SK-N-SH (cell line): ENCODE data around the gene ACACB. TPM values are rescaled to one million over a fixed set of nuclear protein-coding genes. Genes with fewer than 3 reads are reported as not detected.
A peak's percentile ranks its signal among the peaks of the same experiment; 100 is the strongest.

Source experiments
- CTCF ChIA-PET: fragments of 300-600, 350-600 bp; formaldehyde crosslinking; extraction: SDS; loops from one replicate; lab custom pipeline; 2021; lab: Yijun Ruan, JAX
- POLR2A ChIA-PET: fragments of 350-600 bp; sonication (Branson Sonifier 250); formaldehyde crosslinking; extraction: SDS; loops from one replicate; lab custom pipeline; 2020; ENCODE audit warnings: antibody characterized with exemption, inconsistent platforms; lab: Yijun Ruan, JAX
- DNase-seq: peaks from one replicate; pipeline ENCODE4 v3.0.0; 2012
- H2AFZ ChIP-seq: fragments of 200-600 bp; sonication (generic); 2 replicates; pipeline ENCODE4 v1.8.1; 2016; ENCODE audit warnings: antibody characterized with exemption, mild to moderate bottlenecking, low read depth
- H3F3A ChIP-seq: fragments of 200-600 bp; sonication (generic); replicated peaks from 2 replicates; pipeline ENCODE3; 2016; ENCODE audit warnings: antibody characterized with exemption, mild to moderate bottlenecking; ENCODE audit not compliant: insufficient read depth
- H3K27ac ChIP-seq, 2 experiments: fragments of 200-500 bp in 1 of 2; fragments of 200-600 bp in 1 of 2; sonication (Bioruptor generic) in 1 of 2; sonication (generic), shearing (Covaris generic) in 1 of 2; 2 replicates each; pipeline versions ENCODE4 v1.5.1 to v1.6.1; 2014 to 2016; ENCODE audit warnings: low read depth in 2 of 2, inconsistent platforms in 1 of 2, low read length in 1 of 2, mild to moderate bottlenecking in 1 of 2, mixed read lengths in 1 of 2
- H3K27me3 ChIP-seq: fragments of 200-600 bp; sonication (generic), shearing (Covaris generic); 2 replicates; pipeline ENCODE4 v1.6.1; 2016; ENCODE audit warnings: mixed run types; ENCODE audit not compliant: insufficient read depth
- H3K36me3 ChIP-seq, 2 experiments: fragments of 200-500 bp in 1 of 2; fragments of 200-600 bp in 1 of 2; sonication (Bioruptor generic) in 1 of 2; sonication (generic) in 1 of 2; replicated peaks in 1 of 2; 2 replicates each; pipeline versions ENCODE3 to v1.5.1; 2014 to 2016; ENCODE audit warnings: low read length in 1 of 2, mild to moderate bottlenecking in 1 of 2; ENCODE audit not compliant: insufficient read depth in 2 of 2, control insufficient read depth in 1 of 2
- H3K4me1 ChIP-seq, 2 experiments: fragments of 200-500 bp in 1 of 2; fragments of 200-600 bp in 1 of 2; sonication (Bioruptor generic) in 1 of 2; sonication (generic), shearing (Covaris generic) in 1 of 2; 2 replicates each; pipeline versions ENCODE4 v1.5.1 to v1.6.1; 2014 to 2016; ENCODE audit warnings: low read depth in 1 of 2, low read length in 1 of 2, mixed run types in 1 of 2; ENCODE audit not compliant: insufficient read depth in 2 of 2, control insufficient read depth in 1 of 2
- H3K4me2 ChIP-seq: fragments of 200-600 bp; sonication (generic), shearing (Covaris generic); 2 replicates; pipeline ENCODE4 v1.6.1; 2017; ENCODE audit warnings: mixed run types
- H3K4me3 ChIP-seq, 2 experiments: fragments of 200-500 bp in 1 of 2; fragments of 200-600 bp in 1 of 2; sonication (Bioruptor generic) in 1 of 2; sonication (generic), shearing (Covaris generic) in 1 of 2; 2 replicates each; pipeline versions ENCODE4 v1.5.1 to v1.8.1; 2014 to 2016; ENCODE audit warnings: low read depth in 2 of 2, inconsistent platforms in 1 of 2, low read length in 1 of 2, mild to moderate bottlenecking in 1 of 2, mixed read lengths in 1 of 2, moderate library complexity in 1 of 2
- H3K79me2 ChIP-seq: fragments of 200-600 bp; sonication (generic); 2 replicates; pipeline ENCODE4 v1.8.1; 2017; ENCODE audit warnings: mild to moderate bottlenecking; ENCODE audit not compliant: insufficient read depth
- H3K9ac ChIP-seq: fragments of 200-600 bp; sonication (generic); 2 replicates; pipeline ENCODE4 v1.6.1; 2017; ENCODE audit warnings: mixed run types
- H3K9me2 ChIP-seq: fragments of 200-600 bp; sonication (generic); 2 replicates; pipeline ENCODE4 v1.6.1; 2017; ENCODE audit warnings: mixed run types
- H3K9me3 ChIP-seq: fragments of 200-600 bp; sonication (generic); 2 replicates; pipeline ENCODE4 v1.6.1; 2017; ENCODE audit warnings: mixed run types, mild to moderate bottlenecking, moderate library complexity
- H4K20me1 ChIP-seq: fragments of 200-600 bp; sonication (generic); 2 replicates; pipeline ENCODE4 v1.6.1; 2017; ENCODE audit warnings: mild to moderate bottlenecking, mixed run types; ENCODE audit not compliant: insufficient read depth
- EZH2phosphoT487 ChIP-seq: fragments of 200-600 bp; sonication (generic); IDR thresholded peaks from 2 replicates; pipeline ENCODE4 v1.6.1; 2017; ENCODE audit warnings: low read depth, mixed run types, mild to moderate bottlenecking, antibody characterized with exemption, moderate library complexity, borderline replicate concordance
- FOXJ3 ChIP-seq: sonication (generic); formaldehyde crosslinking; IDR thresholded peaks from 2 replicates; pipeline ENCODE4 v1.5.1; 2020; ENCODE audit warnings: mild to moderate bottlenecking, missing genetic modification reagents
- FOXM1 ChIP-seq: IDR thresholded peaks from 2 replicates; pipeline ENCODE4 v1.4.0; 2012; ENCODE audit warnings: low read depth, mild to moderate bottlenecking
- GABPA ChIP-seq: IDR thresholded peaks from 2 replicates; pipeline ENCODE4 v1.4.0; 2012; ENCODE audit warnings: low read depth, mild to moderate bottlenecking
- JUND ChIP-seq: IDR thresholded peaks from 2 replicates; pipeline ENCODE4 v1.4.0; 2012
- MXI1 ChIP-seq: IDR thresholded peaks from 2 replicates; pipeline ENCODE4 v1.6.1; 2012; ENCODE audit warnings: mild to moderate bottlenecking, low read depth, low read length, improper control_type of control experiment
- NFIC ChIP-seq: IDR thresholded peaks from 2 replicates; pipeline ENCODE4 v1.4.0; 2012; ENCODE audit warnings: borderline replicate concordance
- NRF1 ChIP-seq: IDR thresholded peaks from 2 replicates; pipeline ENCODE4 v1.6.1; 2012; ENCODE audit warnings: low read depth, mild to moderate bottlenecking, low read length
- RFX5 ChIP-seq: IDR thresholded peaks from 2 replicates; pipeline ENCODE4 v1.6.1; 2012; ENCODE audit warnings: mild to moderate bottlenecking, improper control_type of control experiment, low read length
- TCF12 ChIP-seq: IDR thresholded peaks from 2 replicates; pipeline ENCODE4 v1.4.0; 2012
- whole genome bisulfite sequencing: methylation state at CpG from one replicate; pipeline ENCODE4 v1.1.6; 2017; ENCODE audit warnings: low lambda C conversion rate; 5-methylcytosine and 5-hydroxymethylcytosine counted together
- polyA plus RNA-seq, 3 experiments: library from polyadenylated mRNA; depleted of rRNA; stranded (reverse); fragments of >200 nt; gene quantifications; 2 replicates each; pipeline ENCODE4 v1.2.3, GENCODE V29; 2012
- TF ChIP-seq, protein P1 (sequence below): IDR thresholded peaks from 2 replicates; pipeline ENCODE4 v1.4.0; 2012; ENCODE audit warnings: low read depth, borderline replicate concordance
- TF ChIP-seq, protein P2 (sequence below): IDR thresholded peaks from 2 replicates; pipeline ENCODE4 v1.6.1; 2012; ENCODE audit warnings: mild to moderate bottlenecking, low read depth, low read length, moderate library complexity

ACACB gene
- polyA plus RNA-seq, 1 of the 3 experiments (the other 2 are of a cell fraction) = 6.1 TPM

DNA sequence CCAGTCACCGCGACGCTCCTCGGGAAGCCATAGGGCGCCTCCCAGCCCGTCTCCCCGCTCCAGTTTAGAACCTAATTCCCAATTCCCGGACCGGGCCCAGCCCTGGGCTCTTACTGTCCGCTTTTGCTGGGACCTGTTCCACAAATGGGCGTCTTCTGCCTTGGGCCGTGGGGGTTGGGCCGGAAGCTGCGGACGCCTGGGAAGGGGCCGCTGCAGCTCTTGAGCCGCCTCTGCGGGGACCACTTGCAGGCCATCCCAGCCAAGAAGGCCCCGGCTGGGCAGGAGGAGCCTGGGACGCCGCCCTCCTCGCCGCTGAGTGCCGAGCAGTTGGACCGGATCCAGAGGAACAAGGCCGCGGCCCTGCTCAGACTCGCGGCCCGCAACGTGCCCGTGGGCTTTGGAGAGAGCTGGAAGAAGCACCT, 18.2 kb upstream of the ACACB start:
- Histone ChIP-seq H3K4me1 (peaks cover 5% of the 10 kb centered on the region in 2 experiments; a peak in 2 of 4 replicates), H4K20me1 (no peaks in the 10 kb centered on the region), H2AFZ (peak overlapping the region; percentile 77; the same call in 1 of the 2 replicates), H3K27me3 (no peaks in the 10 kb centered on the region), H3K9ac (peak overlapping the region; percentile 74), H3K4me3 (peak overlapping the region; percentile 66 to 70), H3K36me3 (peaks cover 12 to 15% of the 10 kb centered on the region in 2 experiments), H3K9me2 (no peaks in the 10 kb centered on the region), H3K4me2 (peak overlapping the region; percentile 93), H3K27ac (peak overlapping the region; percentile 77 to 80; a peak in 3 of 4 replicates), H3F3A (no peaks in the 10 kb centered on the region), H3K9me3 (no peaks in the 10 kb centered on the region), H3K79me2 (peaks cover 18% of the 10 kb centered on the region)
- ChIA-PET POLR2A (no interaction called here), CTCF (interaction anchor here (1.1 kb wide), 1 partner anchor 534 kb away, joined by 3 read pairs; no protein-coding TSS in a partner anchor)
- WGBS = 0% methylated on average over 14 of the region's 32 CpGs
- DNase-seq = no peak
- TF ChIP-seq, protein P1, sequence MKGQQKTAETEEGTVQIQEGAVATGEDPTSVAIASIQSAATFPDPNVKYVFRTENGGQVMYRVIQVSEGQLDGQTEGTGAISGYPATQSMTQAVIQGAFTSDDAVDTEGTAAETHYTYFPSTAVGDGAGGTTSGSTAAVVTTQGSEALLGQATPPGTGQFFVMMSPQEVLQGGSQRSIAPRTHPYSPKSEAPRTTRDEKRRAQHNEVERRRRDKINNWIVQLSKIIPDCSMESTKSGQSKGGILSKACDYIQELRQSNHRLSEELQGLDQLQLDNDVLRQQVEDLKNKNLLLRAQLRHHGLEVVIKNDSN = no peak; the same call in 1 of the 2 replicates
- TF ChIP-seq FOXJ3 (CRISPR knock-in tag) (0 out of 2 replicates have a peak, but pooled peaks have one; percentile 40), GABPA (peak; percentile 17; the same call in 1 of the 2 replicates), NRF1 (no peak), NFIC (peak; percentile 67), RFX5 (no peak)

DNA sequence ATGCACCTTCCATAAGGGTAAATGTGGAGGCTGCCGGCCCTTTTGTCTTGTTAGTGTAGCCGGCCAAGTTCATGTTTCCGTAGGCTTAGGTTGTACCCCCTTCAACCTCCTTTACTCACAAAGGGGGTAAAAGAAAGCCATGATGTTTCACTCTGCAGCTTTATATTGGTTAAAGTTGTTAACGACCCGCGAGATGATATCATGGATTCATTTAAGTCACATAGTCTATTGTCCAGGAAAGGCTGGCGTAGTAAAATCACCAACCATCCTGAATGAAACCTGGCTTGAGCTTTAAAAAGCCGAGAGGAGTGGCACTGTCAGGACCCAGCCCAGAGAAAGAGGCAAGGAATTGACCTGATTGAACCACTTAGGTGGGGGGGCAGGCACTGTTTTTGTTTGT, 17.7 kb upstream of the ACACB start:
- Histone ChIP-seq H3K4me2 (peak overlapping the region; percentile 93), H3K9me3 (no peaks in the 10 kb centered on the region), H3K36me3 (peaks cover 16 to 20% of the 10 kb centered on the region in 2 experiments), H3K4me3 (peak overlapping the region; percentile 66 to 70), H2AFZ (peak overlapping the region; percentile 77; the same call in 1 of the 2 replicates), H3K27ac (peak overlapping the region; percentile 77 to 80; a peak in 3 of 4 replicates), H3K9me2 (no peaks in the 10 kb centered on the region), H3K79me2 (peaks cover 18% of the 10 kb centered on the region)
- 19% methylated on average over 8 of the region's 8 CpGs for WGBS
- CTCF ChIA-PET = interaction anchor here (0.8 to 2.7 kb wide), 4 partner anchors 9 to 535 kb away, joined by 3 to 26 read pairs (median 4); partner anchors contain the start of gene ACACB
- TF ChIP-seq RFX5 = no peak
- no peak for TF ChIP-seq EZH2phosphoT487
- TF ChIP-seq, all 33 proteins: peak for 0
- Histone ChIP-seq H3K4me1 (peaks cover 3 to 5% of the 10 kb centered on the region in 2 experiments; a peak in 2 of 4 replicates), H3F3A (no peaks in the 10 kb centered on the region), H3K27me3 (no peaks in the 10 kb centered on the region), H4K20me1 (no peaks in the 10 kb centered on the region), H3K9ac (peak overlapping the region; percentile 74)
- no peak for DNase-seq
- POLR2A ChIA-PET = no interaction called here

DNA sequence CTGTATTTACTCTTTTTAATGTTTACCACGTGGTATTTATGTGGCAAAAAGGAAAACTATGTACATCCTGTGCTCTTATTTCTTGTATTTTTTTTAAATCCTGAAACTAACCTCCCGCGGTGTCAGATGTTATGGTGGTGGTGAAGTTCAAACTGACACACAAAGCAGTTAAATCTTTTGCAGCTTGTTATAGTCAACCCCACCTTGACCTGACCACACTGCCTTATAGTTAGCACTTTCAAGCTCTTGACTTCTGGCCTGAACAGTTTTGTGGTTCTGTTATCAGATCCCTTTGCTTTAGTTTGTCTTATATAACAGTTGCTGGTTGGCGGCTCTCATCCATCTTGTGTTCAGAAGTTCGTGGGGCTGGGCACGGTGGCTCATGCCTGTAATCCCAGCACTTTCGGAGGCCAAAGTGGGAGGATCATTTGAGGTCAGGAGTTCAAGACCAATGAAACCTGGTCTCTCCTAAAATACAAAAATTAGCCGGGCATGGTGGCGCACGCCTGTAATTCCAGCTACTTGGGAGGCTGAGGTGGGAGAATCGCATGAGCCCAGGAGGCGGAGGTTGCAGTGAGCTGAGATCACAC, 16.9 kb upstream of the ACACB start:
- 90% methylated on average over 12 of the region's 12 CpGs for WGBS
- H3K79me2 ChIP-seq = peaks cover 18% of the 10 kb centered on the region
- no peaks in the 10 kb centered on the region for H3K9me3 ChIP-seq
- H3K4me3 ChIP-seq = peak overlapping the region; percentile 66 to 70; a peak in 3 of 4 replicates
- peak overlapping the region; percentile 93 for H3K4me2 ChIP-seq
- no peak for DNase-seq
- H3K27ac ChIP-seq = no peak overlapping the region; a peak in 1 of 4 replicates
- peaks cover 24 to 25% of the 10 kb centered on the region in 2 experiments for H3K36me3 ChIP-seq
- no peaks in the 10 kb centered on the region for H3K27me3 ChIP-seq
- TF ChIP-seq FOXM1 (no peak), JUND (no peak), NFIC (no peak), TCF12 (no peak), MXI1 (no peak), RFX5 (no peak)
- TF ChIP-seq, protein P2, sequence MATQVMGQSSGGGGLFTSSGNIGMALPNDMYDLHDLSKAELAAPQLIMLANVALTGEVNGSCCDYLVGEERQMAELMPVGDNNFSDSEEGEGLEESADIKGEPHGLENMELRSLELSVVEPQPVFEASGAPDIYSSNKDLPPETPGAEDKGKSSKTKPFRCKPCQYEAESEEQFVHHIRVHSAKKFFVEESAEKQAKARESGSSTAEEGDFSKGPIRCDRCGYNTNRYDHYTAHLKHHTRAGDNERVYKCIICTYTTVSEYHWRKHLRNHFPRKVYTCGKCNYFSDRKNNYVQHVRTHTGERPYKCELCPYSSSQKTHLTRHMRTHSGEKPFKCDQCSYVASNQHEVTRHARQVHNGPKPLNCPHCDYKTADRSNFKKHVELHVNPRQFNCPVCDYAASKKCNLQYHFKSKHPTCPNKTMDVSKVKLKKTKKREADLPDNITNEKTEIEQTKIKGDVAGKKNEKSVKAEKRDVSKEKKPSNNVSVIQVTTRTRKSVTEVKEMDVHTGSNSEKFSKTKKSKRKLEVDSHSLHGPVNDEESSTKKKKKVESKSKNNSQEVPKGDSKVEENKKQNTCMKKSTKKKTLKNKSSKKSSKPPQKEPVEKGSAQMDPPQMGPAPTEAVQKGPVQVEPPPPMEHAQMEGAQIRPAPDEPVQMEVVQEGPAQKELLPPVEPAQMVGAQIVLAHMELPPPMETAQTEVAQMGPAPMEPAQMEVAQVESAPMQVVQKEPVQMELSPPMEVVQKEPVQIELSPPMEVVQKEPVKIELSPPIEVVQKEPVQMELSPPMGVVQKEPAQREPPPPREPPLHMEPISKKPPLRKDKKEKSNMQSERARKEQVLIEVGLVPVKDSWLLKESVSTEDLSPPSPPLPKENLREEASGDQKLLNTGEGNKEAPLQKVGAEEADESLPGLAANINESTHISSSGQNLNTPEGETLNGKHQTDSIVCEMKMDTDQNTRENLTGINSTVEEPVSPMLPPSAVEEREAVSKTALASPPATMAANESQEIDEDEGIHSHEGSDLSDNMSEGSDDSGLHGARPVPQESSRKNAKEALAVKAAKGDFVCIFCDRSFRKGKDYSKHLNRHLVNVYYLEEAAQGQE = no peak
- H4K20me1 ChIP-seq = no peaks in the 10 kb centered on the region
- ChIA-PET POLR2A (no interaction called here), CTCF (interaction anchor here (0.8 to 2.7 kb wide), 6 partner anchors 8 to 536 kb away, joined by 3 to 26 read pairs (median 3); partner anchors contain the start of gene ACACB)
- no peaks in the 10 kb centered on the region for H3F3A ChIP-seq
- peak overlapping the region; percentile 74 for H3K9ac ChIP-seq
- peaks cover 2 to 5% of the 10 kb centered on the region in 2 experiments; a peak in 2 of 4 replicates for H3K4me1 ChIP-seq
- H2AFZ ChIP-seq = no peak overlapping the region
- no peaks in the 10 kb centered on the region for H3K9me2 ChIP-seq
